Hepatocyte (in vitro differentiated cells): Measurements from ENCODE around the gene SH3BP4. TPM values are rescaled to one million over a fixed set of nuclear protein-coding genes. Genes with fewer than 3 reads are reported as not detected.

Source experiments
- DNase-seq: peaks from one replicate; pipeline ENCODE4 v3.0.0-alpha.2; 2016; ENCODE audit warnings: low spot score
- H2AFZ ChIP-seq: fragments of 200-600 bp; sonication (generic); 2 replicates; pipeline ENCODE4 v1.6.0; 2016; ENCODE audit warnings: antibody characterized with exemption, mild to moderate bottlenecking
- H3K27ac ChIP-seq: fragments of 200-600 bp; sonication (generic); 2 replicates; pipeline ENCODE4 v1.5.1; 2016; ENCODE audit warnings: mild to moderate bottlenecking
- H3K27me3 ChIP-seq: fragments of 200-600 bp; sonication (generic); 2 replicates; pipeline ENCODE4 v1.6.1; 2016
- H3K36me3 ChIP-seq: fragments of 200-600 bp; sonication (generic); replicated peaks from 2 replicates; pipeline ENCODE4 v1.5.1; 2016; ENCODE audit warnings: low read depth; ENCODE audit not compliant: insufficient read depth
- H3K4me1 ChIP-seq: fragments of 200-600 bp; sonication (generic); 2 replicates; pipeline ENCODE4 v1.5.1; 2016; ENCODE audit warnings: mild to moderate bottlenecking, moderate library complexity; ENCODE audit not compliant: insufficient read depth
- H3K4me2 ChIP-seq: fragments of 200-600 bp; sonication (generic); 2 replicates; pipeline ENCODE4 v1.6.0; 2016
- H3K4me3 ChIP-seq: fragments of 200-600 bp; sonication (generic); 2 replicates; pipeline ENCODE4 v1.5.1; 2016; ENCODE audit warnings: mild to moderate bottlenecking
- H3K79me2 ChIP-seq: fragments of 200-600 bp; sonication (generic); 2 replicates; pipeline ENCODE4 v1.6.0; 2017; ENCODE audit warnings: mild to moderate bottlenecking
- H3K9me2 ChIP-seq: fragments of 200-600 bp; sonication (generic); replicated peaks from 2 replicates; pipeline ENCODE4 v1.6.0; 2017; ENCODE audit warnings: mild to moderate bottlenecking; ENCODE audit not compliant: insufficient read depth
- H3K9me3 ChIP-seq: fragments of 200-600 bp; sonication (generic); 2 replicates; pipeline ENCODE4 v1.5.1; 2016; ENCODE audit warnings: low read depth, mild to moderate bottlenecking
- H4K20me1 ChIP-seq: fragments of 200-600 bp; sonication (generic); 2 replicates; pipeline ENCODE4 v1.6.0; 2016; ENCODE audit warnings: mild to moderate bottlenecking; ENCODE audit not compliant: insufficient read depth, poor library complexity, severe bottlenecking
- EZH2 ChIP-seq: fragments of 200-600 bp; sonication (generic); IDR thresholded peaks from 2 replicates; pipeline ENCODE4 v1.6.1; 2016; ENCODE audit warnings: antibody characterized with exemption, mild to moderate bottlenecking, borderline replicate concordance
- EZH2phosphoT487 ChIP-seq: fragments of 200-600 bp; sonication (generic); IDR thresholded peaks from one replicate; pipeline ENCODE4 v1.6.1; 2018; ENCODE audit warnings: antibody characterized with exemption, mild to moderate bottlenecking, low read depth, moderate library complexity; ENCODE audit not compliant: unreplicated experiment, severe bottlenecking
- WGBS: methylation state at CpG from one replicate; pipeline ENCODE4 v1.1.6; 2016; ENCODE audit warnings: low lambda C conversion rate; ENCODE audit errors: missing lambda C conversion rate; 5-methylcytosine and 5-hydroxymethylcytosine counted together
- polyA plus RNA-seq: library from polyadenylated mRNA; unstranded; fragments of >200 nt; fragmentation: Nextera tagmentation; extraction: Ambion mirVana; gene quantifications from 2 replicates; pipeline ENCODE4 v1.2.1, GENCODE V29; 2016
- total RNA-seq: library from RNA; depleted of rRNA; stranded (reverse); fragments of >200 nt; gene quantifications from 2 replicates; pipeline ENCODE4 v1.2.3, GENCODE V29; 2014
- TF ChIP-seq, protein P1 (sequence below): fragments of 200-600 bp; sonication (generic); IDR thresholded peaks from 2 replicates; pipeline ENCODE4 v1.5.1; 2016; ENCODE audit warnings: antibody characterized with exemption, mild to moderate bottlenecking; ENCODE audit not compliant: poor library complexity

Gene SH3BP4
- total and polyA plus RNA-seq, 2 experiments from 2014 or later: 23.3 to 32.0 TPM

DNA sequence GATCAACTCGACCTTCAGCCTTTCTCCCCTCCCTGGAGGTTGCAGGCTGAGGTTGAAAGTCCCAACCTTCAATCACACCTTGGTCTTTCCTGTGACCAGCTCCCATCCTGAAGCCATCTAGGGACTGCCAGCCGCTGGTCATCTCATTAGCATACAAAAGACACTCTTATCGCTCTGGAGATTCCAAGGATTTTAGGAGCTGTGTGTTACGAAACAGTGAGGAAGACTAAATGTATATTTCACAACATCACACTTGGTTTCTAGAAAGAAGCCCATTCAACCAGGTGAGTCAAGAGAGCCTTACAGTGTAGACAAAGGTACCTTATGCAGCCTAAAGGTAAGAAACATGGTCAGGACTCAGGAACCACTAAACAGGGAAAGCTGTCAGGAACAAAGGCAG, 126.4 kb downstream of the SH3BP4 start:
- no peaks in the 10 kb centered on the region for H3K9me3 ChIP-seq
- H3K4me1 ChIP-seq: no peaks in the 10 kb centered on the region
- H2AFZ ChIP-seq: no peak overlapping the region
- 38% methylated on average over 4 of the region's 4 CpGs for WGBS
- no peaks in the 10 kb centered on the region for H4K20me1 ChIP-seq
- H3K27ac ChIP-seq: no peak overlapping the region
- no peaks in the 10 kb centered on the region for H3K79me2 ChIP-seq
- no peaks in the 10 kb centered on the region for H3K9me2 ChIP-seq
- no peak for TF ChIP-seq EZH2
- TF ChIP-seq EZH2phosphoT487: no peak
- TF ChIP-seq, protein P1, sequence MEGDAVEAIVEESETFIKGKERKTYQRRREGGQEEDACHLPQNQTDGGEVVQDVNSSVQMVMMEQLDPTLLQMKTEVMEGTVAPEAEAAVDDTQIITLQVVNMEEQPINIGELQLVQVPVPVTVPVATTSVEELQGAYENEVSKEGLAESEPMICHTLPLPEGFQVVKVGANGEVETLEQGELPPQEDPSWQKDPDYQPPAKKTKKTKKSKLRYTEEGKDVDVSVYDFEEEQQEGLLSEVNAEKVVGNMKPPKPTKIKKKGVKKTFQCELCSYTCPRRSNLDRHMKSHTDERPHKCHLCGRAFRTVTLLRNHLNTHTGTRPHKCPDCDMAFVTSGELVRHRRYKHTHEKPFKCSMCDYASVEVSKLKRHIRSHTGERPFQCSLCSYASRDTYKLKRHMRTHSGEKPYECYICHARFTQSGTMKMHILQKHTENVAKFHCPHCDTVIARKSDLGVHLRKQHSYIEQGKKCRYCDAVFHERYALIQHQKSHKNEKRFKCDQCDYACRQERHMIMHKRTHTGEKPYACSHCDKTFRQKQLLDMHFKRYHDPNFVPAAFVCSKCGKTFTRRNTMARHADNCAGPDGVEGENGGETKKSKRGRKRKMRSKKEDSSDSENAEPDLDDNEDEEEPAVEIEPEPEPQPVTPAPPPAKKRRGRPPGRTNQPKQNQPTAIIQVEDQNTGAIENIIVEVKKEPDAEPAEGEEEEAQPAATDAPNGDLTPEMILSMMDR: no peak
- no peaks in the 10 kb centered on the region for H3K36me3 ChIP-seq
- no peak overlapping the region for H3K4me3 ChIP-seq
- no peak overlapping the region for H3K4me2 ChIP-seq
- no peaks in the 10 kb centered on the region for H3K27me3 ChIP-seq
- DNase-seq: no peak

DNA sequence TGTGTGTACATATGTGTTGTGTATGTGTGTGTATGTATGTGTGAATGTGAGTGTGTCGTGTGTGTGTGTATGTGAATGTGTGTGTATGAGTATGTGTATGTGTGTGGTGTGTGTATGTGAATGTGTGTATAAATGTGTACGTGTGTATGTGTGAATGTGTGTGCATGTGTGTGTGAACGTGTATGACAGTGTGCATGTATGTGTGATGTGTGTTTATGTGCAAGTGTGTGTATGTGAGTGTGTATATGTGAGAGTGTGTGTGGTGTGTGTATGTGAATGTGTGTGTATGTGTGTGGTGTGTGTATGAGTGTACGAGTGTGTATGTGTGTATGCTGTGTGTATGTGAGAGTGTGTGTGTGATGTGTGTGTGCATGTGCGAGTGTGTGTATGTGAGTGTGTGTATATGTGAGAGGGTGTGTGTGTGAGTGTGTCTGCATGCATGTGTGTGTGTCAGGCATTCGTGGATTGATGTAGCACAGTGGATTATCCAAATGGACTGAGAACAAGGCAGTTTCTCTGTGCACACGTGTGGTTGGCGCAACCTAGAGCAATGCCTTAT, 127.2 kb downstream of the SH3BP4 start:
- Histone ChIP-seq H3K36me3 (no peaks in the 10 kb centered on the region), H2AFZ (no peak overlapping the region), H3K27ac (no peak overlapping the region), H3K9me3 (no peaks in the 10 kb centered on the region), H3K4me3 (no peak overlapping the region), H3K9me2 (no peaks in the 10 kb centered on the region), H3K4me2 (no peak overlapping the region), H3K27me3 (no peaks in the 10 kb centered on the region), H4K20me1 (no peaks in the 10 kb centered on the region), H3K79me2 (no peaks in the 10 kb centered on the region), H3K4me1 (no peaks in the 10 kb centered on the region)
- no peak for DNase-seq
- TF ChIP-seq, protein P1: no peak
- no peak for TF ChIP-seq EZH2
- TF ChIP-seq EZH2phosphoT487: no peak
- WGBS: 95% methylated on average over 8 of the region's 8 CpGs

DNA sequence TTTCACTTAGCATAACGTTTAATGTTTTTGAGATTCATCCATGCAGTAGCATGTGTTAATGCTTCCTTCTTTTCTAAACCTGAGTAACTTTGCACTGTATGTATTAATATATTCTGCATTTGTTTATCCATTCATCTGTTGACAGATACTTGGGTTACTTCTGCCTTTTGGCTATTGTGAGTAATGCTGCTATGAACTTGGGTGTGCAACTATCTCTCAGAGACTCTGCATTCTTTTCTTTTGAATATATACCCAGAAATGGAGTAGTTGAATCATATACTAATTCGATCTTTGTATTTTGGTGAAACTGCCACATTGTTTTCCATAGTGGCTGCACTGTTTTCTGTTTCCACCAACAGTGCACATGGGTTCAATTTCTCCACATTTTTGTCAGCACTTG, 128.3 kb downstream of the SH3BP4 start:
- DNase-seq: no peak
- Histone ChIP-seq H3K9me3 (no peaks in the 10 kb centered on the region), H3K36me3 (no peaks in the 10 kb centered on the region), H3K27me3 (no peaks in the 10 kb centered on the region), H3K27ac (no peak overlapping the region), H3K4me1 (no peaks in the 10 kb centered on the region), H4K20me1 (no peaks in the 10 kb centered on the region), H3K4me2 (no peak overlapping the region), H3K4me3 (no peak overlapping the region), H3K9me2 (no peaks in the 10 kb centered on the region), H3K79me2 (no peaks in the 10 kb centered on the region), H2AFZ (no peak overlapping the region)
- TF ChIP-seq EZH2: no peak
- no peak for TF ChIP-seq EZH2phosphoT487
- TF ChIP-seq, protein P1: no peak
- WGBS: 91% methylated on average over 2 of the region's 2 CpGs
